HCT116 (cell line): Measurements from ENCODE around the gene MOV10L1. TPM values are rescaled to one million over a fixed set of nuclear protein-coding genes. Genes with fewer than 3 reads are reported as not detected.

Experiments used
- ATAC-seq: fragments of 200-7000 bp; cut with Tn5 transposase; 2 replicates; pipeline ENCODE4 v1.9.1; 2020; ENCODE audit warnings: mild to moderate bottlenecking, moderate library complexity
- BruUV-seq: library from RNA; stranded (reverse); fragments of 400-500 nt; replicated peaks from 2 replicates; lab custom pipeline; 2021; lab: Mats Ljungman, UMichigan
- CTCF ChIA-PET: fragments of 300-600 bp; sonication (Branson Sonifier 250); formaldehyde crosslinking; loops from one replicate; lab custom pipeline; 2021; ENCODE audit warnings: antibody characterized with exemption; lab: Charles Lee
- POLR2A ChIA-PET: fragments of 300-600, 350-600 bp; sonication (Branson Sonifier 250); formaldehyde crosslinking; loops from one replicate; lab custom pipeline; 2021; ENCODE audit warnings: antibody characterized with exemption; lab: Charles Lee
- RAD21 ChIA-PET, 2 experiments: fragments of 300-600 bp; sonication (Branson Sonifier 250); formaldehyde crosslinking; loops; one replicate each; lab custom pipeline; 2023; ENCODE audit warnings: low total read pairs in 2 of 2; ENCODE audit not compliant: uncharacterized antibody in 2 of 2, unreplicated experiment in 2 of 2, low non-redundant PET in 1 of 2; lab: Charles Lee
- DNase-seq: peaks from one replicate; pipeline ENCODE4 v3.0.0-alpha.2; 2010; ENCODE audit warnings: low read depth, low spot score
- H2AFZ ChIP-seq: fragments of 200-600 bp; shearing (Covaris generic), sonication (generic); 2 replicates; pipeline ENCODE4 v1.6.1; 2017; ENCODE audit warnings: low read depth, mixed run types, mixed read lengths, antibody characterized with exemption, low read length; ENCODE audit not compliant: poor library complexity, severe bottlenecking
- H3K27ac ChIP-seq: 2 replicates; pipeline ENCODE4 v1.5.1; 2012; ENCODE audit warnings: low read depth, low read length
- H3K27me3 ChIP-seq: fragments of 200-600 bp; sonication (generic); 2 replicates; pipeline ENCODE4 v1.6.1; 2016; ENCODE audit warnings: mixed run types, low read length, mixed read lengths; ENCODE audit not compliant: insufficient read depth
- H3K36me3 ChIP-seq, 2 experiments: fragments of 200-500 bp in 1 of 2; fragments of 200-600 bp in 1 of 2; sonication (Bioruptor generic) in 1 of 2; sonication (generic) in 1 of 2; 2 replicates each; pipeline versions ENCODE4 v1.5.1 to v1.6.1; 2014 to 2016; ENCODE audit warnings: low read length in 2 of 2, inconsistent platforms in 1 of 2, mixed read lengths in 1 of 2, mixed run types in 1 of 2; ENCODE audit not compliant: insufficient read depth in 2 of 2, control insufficient read depth in 1 of 2
- H3K4me1 ChIP-seq, 2 experiments: fragments of 200-600 bp in 1 of 2; sonication (generic) in 1 of 2; 2 replicates each; pipeline versions ENCODE4 v1.5.1 to v1.6.1; 2012 to 2017; ENCODE audit warnings: low read length in 2 of 2, inconsistent platforms in 1 of 2, mild to moderate bottlenecking in 1 of 2, mixed read lengths in 1 of 2, mixed run types in 1 of 2, moderate library complexity in 1 of 2; ENCODE audit not compliant: insufficient read depth in 2 of 2, control insufficient read depth in 1 of 2
- H3K4me2 ChIP-seq: fragments of 200-600 bp; sonication (generic); 2 replicates; pipeline ENCODE4 v1.6.1; 2017; ENCODE audit warnings: mixed run types, low read length, mixed read lengths
- H3K4me3 ChIP-seq, 2 experiments: fragments of 200-600 bp in 1 of 2; sonication (generic) in 1 of 2; replicated peaks in 1 of 2; 2 replicates each; pipeline ENCODE4 v1.5.1; 2011 to 2016; ENCODE audit warnings: low read length in 2 of 2, control low read depth in 1 of 2, low read depth in 1 of 2, mild to moderate bottlenecking in 1 of 2, mixed read lengths in 1 of 2, mixed run types in 1 of 2
- H3K79me2 ChIP-seq: fragments of 200-600 bp; sonication (generic); 2 replicates; pipeline ENCODE4 v1.6.1; 2017; ENCODE audit warnings: mild to moderate bottlenecking, mixed run types, low read length, moderate library complexity, mixed read lengths; ENCODE audit not compliant: insufficient read depth
- H3K9ac ChIP-seq: fragments of 200-600 bp; sonication (generic); 2 replicates; pipeline ENCODE4 v1.6.1; 2016; ENCODE audit warnings: low read length, mixed read lengths
- H3K9me2 ChIP-seq: fragments of 200-600 bp; sonication (generic), shearing (Covaris generic); 2 replicates; pipeline ENCODE4 v1.6.1; 2017; ENCODE audit warnings: mixed run types, mild to moderate bottlenecking, moderate library complexity; ENCODE audit not compliant: insufficient read depth
- H3K9me3 ChIP-seq, 2 experiments: fragments of 200-500 bp in 1 of 2; fragments of 200-600 bp in 1 of 2; sonication (Bioruptor generic) in 1 of 2; sonication (generic) in 1 of 2; 2 replicates each; pipeline ENCODE4 v1.6.1; 2014 to 2017; ENCODE audit warnings: low read length in 2 of 2, mixed read lengths in 2 of 2, inconsistent platforms in 1 of 2, low read depth in 1 of 2, mild to moderate bottlenecking in 1 of 2, mixed run types in 1 of 2, moderate library complexity in 1 of 2; ENCODE audit not compliant: control insufficient read depth in 1 of 2, insufficient read depth in 1 of 2
- H4K20me1 ChIP-seq: fragments of 200-600 bp; sonication (generic), shearing (Covaris generic); 2 replicates; pipeline ENCODE4 v1.6.1; 2017; ENCODE audit warnings: mixed run types, mild to moderate bottlenecking, moderate library complexity; ENCODE audit not compliant: insufficient read depth
- CEBPB ChIP-seq: IDR thresholded peaks from 2 replicates; pipeline ENCODE4 v1.6.1; 2012; ENCODE audit warnings: low read depth
- CTCF ChIP-seq, 3 experiments: fragments of 200-600 bp in 1 of 3; sonication (generic) in 1 of 3; IDR thresholded peaks in 2 of 3; conservative IDR thresholded peaks in 1 of 3; 2 replicates each; pipeline ENCODE4 v1.5.1; 2012 to 2017; ENCODE audit warnings: low read depth in 2 of 3, low read length in 2 of 3, antibody characterized with exemption in 1 of 3, borderline replicate concordance in 1 of 3, control low read depth in 1 of 3, mild to moderate bottlenecking in 1 of 3, mixed read lengths in 1 of 3, mixed run types in 1 of 3, moderate library complexity in 1 of 3; ENCODE audit not compliant: insufficient read depth in 1 of 3
- REST ChIP-seq: IDR thresholded peaks from 2 replicates; pipeline ENCODE4 v1.6.1; 2012; ENCODE audit warnings: low read depth
- intact Hi-C: fragments of 100-400 bp; cut with micrococcal nuclease; formaldehyde crosslinking; loops from 2 replicates; pipeline ENCODE4 v1.10.0; 2022
- total RNA-seq: library from RNA; stranded (reverse); gene quantifications from one replicate; pipeline ENCODE4 v1.2.1, GENCODE V29; 2021; ENCODE audit not compliant: unreplicated experiment

Gene MOV10L1
- total RNA-seq, 1 experiment from 2014 or later, result not detected

GRCh38 chr22:50206599-50206998 is 116.8 kb downstream of the MOV10L1 start:
- H3K4me1 ChIP-seq, result peaks cover 4 to 23% of the 10 kb centered on the region in 2 experiments
- ATAC-seq (peak; percentile 73), DNase-seq (no peak)
- peak overlapping the region; percentile 9; the same call in 1 of the 2 replicates for H3K4me2 ChIP-seq
- H3K9me3 ChIP-seq, result peaks cover 0 to 8% of the 10 kb centered on the region in 2 experiments; a peak in 1 of 4 replicates
- no TSS peak for BruUV-seq
- H3K27me3 ChIP-seq, result no peaks in the 10 kb centered on the region
- peaks cover 6% of the 10 kb centered on the region in 2 experiments; a peak in 3 of 4 replicates for H3K36me3 ChIP-seq
- H3K27ac ChIP-seq, result peak overlapping the region; percentile 8; the same call in 1 of the 2 replicates
- H3K9ac ChIP-seq, result no peak overlapping the region
- RAD21 ChIA-PET, result no interaction called here
- no peak overlapping the region for H3K4me3 ChIP-seq
- intact Hi-C loops, result loop anchor here (10.0 kb wide), 1 partner anchor 272 kb away; no protein-coding TSS in a partner anchor
- no peaks in the 10 kb centered on the region for H3K9me2 ChIP-seq
- no peak for TF ChIP-seq REST
- peak in 2 of 3 experiments; percentile 64 to 71; a peak in 5 of 6 replicates for TF ChIP-seq CTCF (IDR thresholded peaks at IDR 0.05 in 2 of 3, conservative IDR thresholded peaks at IDR 0.05 in 1 of 3; ENCODE audit: borderline replicate concordance in 1 of 3, insufficient read depth in 1 of 3, low read depth in 2 of 3, low read length in 2 of 3)
- TF ChIP-seq CEBPB, result no peak
- POLR2A ChIA-PET, result no interaction called here
- peaks cover 8% of the 10 kb centered on the region for H3K79me2 ChIP-seq
- H2AFZ ChIP-seq, result no peak overlapping the region
- CTCF ChIA-PET, result interaction anchor here (0.9 kb wide), 1 partner anchor 146 kb away, joined by 3 read pairs; no protein-coding TSS in a partner anchor
- H4K20me1 ChIP-seq, result no peaks in the 10 kb centered on the region
